Measurements from ENCODE around the gene UVSSA.
"Not testable (repeated sequence)": the region's sequence is repeated elsewhere in the genome, so short reads cannot be mapped to it uniquely, and the experiment has no call there.

UVSSA gene

GRCh38 chr4:1316537-1317168 lies 30.4 kb upstream of the UVSSA start:
- FAIRE-seq, result no peak

- FAIRE-seq, result no peak
Measured at GRCh38 chr4:1317177-1318045, 29.6 kb upstream of the UVSSA start.

- FAIRE-seq, result no peak
Measured at GRCh38 chr4:1318046-1318375, 29.0 kb upstream of the UVSSA start.

GRCh38 chr4:1318488-1319213 lies 28.4 kb upstream of the UVSSA start:
- no peak for FAIRE-seq

- no peak for FAIRE-seq
Measured at GRCh38 chr4:1321486-1321885, 25.5 kb upstream of the UVSSA start.

GRCh38 chr4:1321946-1322650 lies 24.9 kb upstream of the UVSSA start:
- FAIRE-seq, result no peak

- FAIRE-seq, result no peak
Measured at GRCh38 chr4:1323280-1323634, 23.8 kb upstream of the UVSSA start.

GRCh38 chr4:1323635-1324442 lies 23.2 kb upstream of the UVSSA start:
- FAIRE-seq, result no peak

GRCh38 chr4:1324443-1325175 lies 22.4 kb upstream of the UVSSA start:
- FAIRE-seq, result not testable (repeated sequence)

- FAIRE-seq, result no peak
Measured at GRCh38 chr4:1325176-1325480, 21.9 kb upstream of the UVSSA start.

GRCh38 chr4:1325681-1326635 lies 21.1 kb upstream of the UVSSA start:
- no peak for FAIRE-seq

- FAIRE-seq, result no peak
Measured at GRCh38 chr4:1326751-1327525, 20.1 kb upstream of the UVSSA start.

- no peak for FAIRE-seq
Measured at GRCh38 chr4:1327526-1328266, 19.3 kb upstream of the UVSSA start.

- FAIRE-seq, result no peak
Measured at GRCh38 chr4:1328267-1329155, 18.5 kb upstream of the UVSSA start.

- FAIRE-seq, result no peak
Measured at GRCh38 chr4:1329408-1330371, 17.3 kb upstream of the UVSSA start.

GRCh38 chr4:1330761-1331590 lies 16.0 kb upstream of the UVSSA start:
- no peak for FAIRE-seq
